Measurements from ENCODE around the gene SUCNR1.

DNA sequence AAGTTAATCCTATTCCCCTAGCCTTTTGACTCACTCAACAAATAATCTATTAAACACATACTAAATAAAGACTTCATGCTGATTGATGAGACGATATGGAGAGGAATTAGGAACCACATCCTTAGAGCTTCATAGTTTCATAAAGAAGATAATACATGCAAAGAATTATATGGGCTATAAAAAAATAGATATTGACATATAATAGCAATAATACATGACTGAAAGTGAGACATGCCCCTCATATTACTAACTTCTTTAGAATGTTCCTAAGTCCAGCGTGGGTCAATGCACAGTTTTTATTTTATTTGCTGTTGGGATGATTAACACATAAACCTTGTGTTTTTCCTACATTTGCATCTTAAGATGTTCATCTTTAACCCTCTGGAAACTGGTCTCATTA lies 32.2 kb downstream of the SUCNR1 start:
- TF ChIP-seq, protein P1, sequence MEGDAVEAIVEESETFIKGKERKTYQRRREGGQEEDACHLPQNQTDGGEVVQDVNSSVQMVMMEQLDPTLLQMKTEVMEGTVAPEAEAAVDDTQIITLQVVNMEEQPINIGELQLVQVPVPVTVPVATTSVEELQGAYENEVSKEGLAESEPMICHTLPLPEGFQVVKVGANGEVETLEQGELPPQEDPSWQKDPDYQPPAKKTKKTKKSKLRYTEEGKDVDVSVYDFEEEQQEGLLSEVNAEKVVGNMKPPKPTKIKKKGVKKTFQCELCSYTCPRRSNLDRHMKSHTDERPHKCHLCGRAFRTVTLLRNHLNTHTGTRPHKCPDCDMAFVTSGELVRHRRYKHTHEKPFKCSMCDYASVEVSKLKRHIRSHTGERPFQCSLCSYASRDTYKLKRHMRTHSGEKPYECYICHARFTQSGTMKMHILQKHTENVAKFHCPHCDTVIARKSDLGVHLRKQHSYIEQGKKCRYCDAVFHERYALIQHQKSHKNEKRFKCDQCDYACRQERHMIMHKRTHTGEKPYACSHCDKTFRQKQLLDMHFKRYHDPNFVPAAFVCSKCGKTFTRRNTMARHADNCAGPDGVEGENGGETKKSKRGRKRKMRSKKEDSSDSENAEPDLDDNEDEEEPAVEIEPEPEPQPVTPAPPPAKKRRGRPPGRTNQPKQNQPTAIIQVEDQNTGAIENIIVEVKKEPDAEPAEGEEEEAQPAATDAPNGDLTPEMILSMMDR (IDR thresholded peaks at IDR 0.05): no peak
- no peak for TF ChIP-seq POLR2A (IDR thresholded peaks at IDR 0.05)
